ENCODE results near the gene SLC16A3. TPM values are rescaled to one million over a fixed set of nuclear protein-coding genes. Genes with fewer than 3 reads are reported as not detected.
A peak's percentile ranks its signal among the peaks of the same experiment; 100 is the strongest.
"Not testable (repeated sequence)": the region's sequence is repeated elsewhere in the genome, so short reads cannot be mapped to it uniquely, and the experiment has no call there.

The SLC16A3 gene
- total and polyA plus RNA-seq, 4 donors = 14.1 to 22.8 (median 19.0) TPM

GRCh38 chr17:82202981-82203380, 25.9 kb upstream of the SLC16A3 start:
- 90% methylated on average over 4 of the region's 10 CpGs for WGBS (ENCODE audit: insufficient coverage)
- Histone ChIP-seq H3K9me3 (ENCODE audit: control insufficient read depth, insufficient read depth, low read length) (no peaks in the 10 kb centered on the region), H3K27me3 (ENCODE audit: control insufficient read depth, insufficient read depth, low read length) (no peaks in the 10 kb centered on the region), H3K36me3 (ENCODE audit: control insufficient read depth, insufficient read depth, low read length) (peaks cover 64% of the 10 kb centered on the region), H3K4me3 (ENCODE audit: low read depth, low read length) (no peak overlapping the region), H3K27ac (ENCODE audit: low read depth, low read length) (no peak overlapping the region), H3K4me1 (ENCODE audit: control insufficient read depth, insufficient read depth, low read length) (peaks cover 15% of the 10 kb centered on the region)
- DNase-seq (ENCODE audit: low read depth in 4 of 6, low spot score in 6 of 6) = no peak

- WGBS (ENCODE audit: insufficient coverage) = 90% methylated on average over 19 of the region's 19 CpGs
- Histone ChIP-seq H3K27ac (ENCODE audit: low read depth, low read length) (no peak overlapping the region), H3K4me1 (ENCODE audit: control insufficient read depth, insufficient read depth, low read length) (peaks cover 15% of the 10 kb centered on the region), H3K36me3 (ENCODE audit: control insufficient read depth, insufficient read depth, low read length) (peaks cover 58% of the 10 kb centered on the region), H3K27me3 (ENCODE audit: control insufficient read depth, insufficient read depth, low read length) (no peaks in the 10 kb centered on the region), H3K9me3 (ENCODE audit: control insufficient read depth, insufficient read depth, low read length) (no peaks in the 10 kb centered on the region), H3K4me3 (ENCODE audit: low read depth, low read length) (no peak overlapping the region)
- DNase-seq (ENCODE audit: low read depth in 4 of 6, low spot score in 6 of 6) = no peak
Measured at GRCh38 chr17:82203920-82204319, 24.9 kb upstream of the SLC16A3 start.

GRCh38 chr17:82204831-82205719, 23.8 kb upstream of the SLC16A3 start:
- Histone ChIP-seq H3K36me3 (ENCODE audit: control insufficient read depth, insufficient read depth, low read length) (peaks cover 46% of the 10 kb centered on the region), H3K4me3 (ENCODE audit: low read depth, low read length) (no peak overlapping the region), H3K27me3 (ENCODE audit: control insufficient read depth, insufficient read depth, low read length) (no peaks in the 10 kb centered on the region), H3K4me1 (ENCODE audit: control insufficient read depth, insufficient read depth, low read length) (peaks cover 15% of the 10 kb centered on the region), H3K9me3 (ENCODE audit: control insufficient read depth, insufficient read depth, low read length) (no peaks in the 10 kb centered on the region), H3K27ac (ENCODE audit: low read depth, low read length) (no peak overlapping the region)
- WGBS (ENCODE audit: insufficient coverage) = 75% methylated on average over 25 of the region's 25 CpGs
- no peak for DNase-seq (ENCODE audit: low read depth in 4 of 6, low spot score in 6 of 6)

GRCh38 chr17:82205720-82206508, 22.9 kb upstream of the SLC16A3 start:
- peaks cover 38% of the 10 kb centered on the region for H3K36me3 ChIP-seq (ENCODE audit: control insufficient read depth, insufficient read depth, low read length)
- no peaks in the 10 kb centered on the region for H3K9me3 ChIP-seq (ENCODE audit: control insufficient read depth, insufficient read depth, low read length)
- H3K4me3 ChIP-seq (ENCODE audit: low read depth, low read length) = no peak overlapping the region
- peaks cover 15% of the 10 kb centered on the region for H3K4me1 ChIP-seq (ENCODE audit: control insufficient read depth, insufficient read depth, low read length)
- DNase-seq (ENCODE audit: low read depth in 4 of 6, low spot score in 6 of 6) = peak in 5 of 6 donors; percentile 36 to 92 (median 52)
- no peak overlapping the region for H3K27ac ChIP-seq (ENCODE audit: low read depth, low read length)
- WGBS (ENCODE audit: insufficient coverage) = 21% methylated on average over 20 of the region's 21 CpGs
- H3K27me3 ChIP-seq (ENCODE audit: control insufficient read depth, insufficient read depth, low read length) = no peaks in the 10 kb centered on the region

GRCh38 chr17:82210655-82211054, 18.2 kb upstream of the SLC16A3 start:
- H3K9me3 ChIP-seq (ENCODE audit: control insufficient read depth, insufficient read depth, low read length); H3K27ac ChIP-seq (ENCODE audit: low read depth, low read length); H3K27me3 ChIP-seq (ENCODE audit: control insufficient read depth, insufficient read depth, low read length); DNase-seq (ENCODE audit: low read depth in 4 of 6, low spot score in 6 of 6); H3K4me3 ChIP-seq (ENCODE audit: low read depth, low read length): not testable (repeated sequence)
- 100% methylated on average over 1 of the region's 11 CpGs for WGBS (ENCODE audit: insufficient coverage)
- peaks cover 28% of the 10 kb centered on the region for H3K4me1 ChIP-seq (ENCODE audit: control insufficient read depth, insufficient read depth, low read length)
- H3K36me3 ChIP-seq (ENCODE audit: control insufficient read depth, insufficient read depth, low read length) = peaks cover 12% of the 10 kb centered on the region

GRCh38 chr17:82212331-82213250, 16.3 kb upstream of the SLC16A3 start, which contains the start of gene CCDC57:
CCDC57 (minus strand) TSS chr17:82212842; CDS start chr17:82201944, 10,898 bp downstream.
- Histone ChIP-seq H3K9me3 (ENCODE audit: control insufficient read depth, insufficient read depth, low read length) (no peaks in the 10 kb centered on the region), H3K27me3 (ENCODE audit: control insufficient read depth, insufficient read depth, low read length) (no peaks in the 10 kb centered on the region), H3K36me3 (ENCODE audit: control insufficient read depth, insufficient read depth, low read length) (peaks cover 5% of the 10 kb centered on the region), H3K4me1 (ENCODE audit: control insufficient read depth, insufficient read depth, low read length) (peaks cover 29% of the 10 kb centered on the region), H3K4me3 (ENCODE audit: low read depth, low read length) (peak within 1 kb of the TSS; percentile 62), H3K27ac (ENCODE audit: low read depth, low read length) (no peak within 1 kb of the TSS)
- WGBS (ENCODE audit: insufficient coverage) = under 1% methylated on average over 116 of the region's 116 CpGs
- DNase-seq (ENCODE audit: low read depth in 4 of 6, low spot score in 6 of 6) = peak in 5 of 6 donors; percentile 47 to 91 (median 74)

- Histone ChIP-seq H3K4me1 (ENCODE audit: control insufficient read depth, insufficient read depth, low read length) (peaks cover 29% of the 10 kb centered on the region), H3K27me3 (ENCODE audit: control insufficient read depth, insufficient read depth, low read length) (no peaks in the 10 kb centered on the region), H3K9me3 (ENCODE audit: control insufficient read depth, insufficient read depth, low read length) (no peaks in the 10 kb centered on the region), H3K36me3 (ENCODE audit: control insufficient read depth, insufficient read depth, low read length) (no peaks in the 10 kb centered on the region), H3K4me3 (ENCODE audit: low read depth, low read length) (peak overlapping the region; percentile 48), H3K27ac (ENCODE audit: low read depth, low read length) (no peak overlapping the region)
- 2% methylated on average over 26 of the region's 37 CpGs for WGBS (ENCODE audit: insufficient coverage)
- DNase-seq (ENCODE audit: low read depth in 4 of 6, low spot score in 6 of 6) = peak in 4 of 6 donors; percentile 22 to 92 (median 68)
Measured at GRCh38 chr17:82213251-82214011, 15.4 kb upstream of the SLC16A3 start.

GRCh38 chr17:82214012-82214628, 14.7 kb upstream of the SLC16A3 start:
- H3K27ac ChIP-seq (ENCODE audit: low read depth, low read length) = no peak overlapping the region
- no peaks in the 10 kb centered on the region for H3K9me3 ChIP-seq (ENCODE audit: control insufficient read depth, insufficient read depth, low read length)
- no peak overlapping the region for H3K4me3 ChIP-seq (ENCODE audit: low read depth, low read length)
- no peaks in the 10 kb centered on the region for H3K27me3 ChIP-seq (ENCODE audit: control insufficient read depth, insufficient read depth, low read length)
- H3K36me3 ChIP-seq (ENCODE audit: control insufficient read depth, insufficient read depth, low read length) = no peaks in the 10 kb centered on the region
- 92% methylated on average over 11 of the region's 11 CpGs for WGBS (ENCODE audit: insufficient coverage)
- H3K4me1 ChIP-seq (ENCODE audit: control insufficient read depth, insufficient read depth, low read length) = peaks cover 29% of the 10 kb centered on the region
- no peak for DNase-seq (ENCODE audit: low read depth in 4 of 6, low spot score in 6 of 6)
